GM12865 (cell line): ENCODE measurements around the gene NT5DC1.

Experiments used
- DNase-seq: peaks from one replicate; pipeline ENCODE4 v3.0.0; 2010; ENCODE audit warnings: low read depth
- H3K4me3 ChIP-seq: 2 replicates; pipeline ENCODE4 v1.5.1; 2011; ENCODE audit warnings: mild to moderate bottlenecking, low read depth, low read length, control low read depth
- CTCF ChIP-seq: IDR thresholded peaks from 2 replicates; pipeline ENCODE4 v1.5.1; 2011; ENCODE audit warnings: low read length, control low read depth, low read depth, inconsistent platforms; ENCODE audit not compliant: insufficient read depth; ENCODE audit errors: missing control alignments

The NT5DC1 gene

GRCh38 chr6:116073765-116074440, 26.8 kb upstream of the NT5DC1 start:
- TF ChIP-seq CTCF = no peak
- H3K4me3 ChIP-seq = no peak overlapping the region
- DNase-seq = no peak

GRCh38 chr6:116074732-116075390, 25.8 kb upstream of the NT5DC1 start:
- H3K4me3 ChIP-seq = no peak overlapping the region
- TF ChIP-seq CTCF = no peak
- DNase-seq = no peak

- no peak for DNase-seq
- no peak for TF ChIP-seq CTCF
- H3K4me3 ChIP-seq = no peak overlapping the region
These were observed 22.1 kb upstream of the NT5DC1 start for GRCh38 chr6:116078522-116078921.

GRCh38 chr6:116078945-116079344, 21.7 kb upstream of the NT5DC1 start:
- DNase-seq = no peak
- H3K4me3 ChIP-seq = no peak overlapping the region
- no peak for TF ChIP-seq CTCF

GRCh38 chr6:116083052-116083451, 17.6 kb upstream of the NT5DC1 start:
- no peak for TF ChIP-seq CTCF
- no peak for DNase-seq
- H3K4me3 ChIP-seq = no peak overlapping the region

GRCh38 chr6:116084284-116084683, 16.4 kb upstream of the NT5DC1 start:
- TF ChIP-seq CTCF = no peak
- no peak overlapping the region for H3K4me3 ChIP-seq
- DNase-seq = no peak
